Brain microvascular endothelial cell (primary cell): ENCODE measurements around the gene PRR14.

Experiments used
- DNase-seq: peaks from one replicate; pipeline ENCODE4 v3.0.0-alpha.2; 2020
- H3K27ac ChIP-seq: fragments of 250-450 bp; sonication (Bioruptor Pico); 2 replicates; pipeline ENCODE4 v1.5.1; 2020; ENCODE audit warnings: mild to moderate bottlenecking, moderate library complexity
- H3K27me3 ChIP-seq: fragments of 250-450 bp; sonication (Bioruptor Pico); replicated peaks from 2 replicates; pipeline ENCODE4 v1.5.1; 2020; ENCODE audit warnings: mild to moderate bottlenecking
- H3K36me3 ChIP-seq: fragments of 250-450 bp; sonication (Bioruptor Pico); replicated peaks from 2 replicates; pipeline ENCODE4 v1.5.1; 2020; ENCODE audit warnings: mild to moderate bottlenecking
- H3K4me3 ChIP-seq: 2 replicates; pipeline ENCODE4 v1.5.1; 2011; ENCODE audit warnings: low read depth, mild to moderate bottlenecking, control low read depth, low read length, moderate library complexity
- in situ Hi-C: cut with HindIII; loops from 2 replicates; pipeline ENCODE4 v1.10.0; 2017; ENCODE audit warnings: low sequenced_read_pairs, low pct_ligation_motif_present
- TF ChIP-seq, protein P1 (sequence below): IDR thresholded peaks from 2 replicates; pipeline ENCODE4 v1.5.1; 2011; ENCODE audit warnings: low read depth, mild to moderate bottlenecking, moderate library complexity, low read length, control low read depth, inconsistent platforms; ENCODE audit errors: missing control alignments

Gene PRR14

DNA sequence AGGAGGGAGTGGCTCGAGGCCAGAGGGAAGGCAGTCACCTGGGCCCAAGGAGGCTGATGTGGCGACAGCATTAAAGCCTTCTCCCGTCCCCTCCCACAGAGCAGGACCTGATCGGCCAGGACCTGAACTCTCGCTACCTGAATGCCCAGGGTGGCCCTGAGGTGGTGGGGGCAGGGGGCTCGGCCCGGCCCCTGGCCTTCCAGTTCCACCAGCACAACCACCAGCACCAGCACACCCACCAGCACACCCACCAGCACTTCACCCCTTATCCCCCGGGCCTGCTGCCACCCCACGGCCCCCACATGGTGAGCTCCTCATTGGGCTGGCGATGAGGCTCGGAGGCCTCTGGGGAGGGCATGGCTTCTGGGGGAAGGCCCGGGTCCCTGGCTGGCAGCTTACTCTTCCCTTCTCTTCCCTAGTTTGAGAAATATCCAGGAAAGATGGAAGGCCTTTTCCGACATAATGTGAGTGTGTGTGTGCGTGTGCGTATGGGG is 13.9 kb downstream of the PRR14 start:
- no peak overlapping the region for H3K27ac ChIP-seq
- in situ Hi-C loops: no loop called here
- no peak overlapping the region for H3K4me3 ChIP-seq
- H3K27me3 ChIP-seq: no peaks in the 10 kb centered on the region
- no peak for DNase-seq
- peaks cover 81% of the 10 kb centered on the region for H3K36me3 ChIP-seq
- TF ChIP-seq, protein P1, sequence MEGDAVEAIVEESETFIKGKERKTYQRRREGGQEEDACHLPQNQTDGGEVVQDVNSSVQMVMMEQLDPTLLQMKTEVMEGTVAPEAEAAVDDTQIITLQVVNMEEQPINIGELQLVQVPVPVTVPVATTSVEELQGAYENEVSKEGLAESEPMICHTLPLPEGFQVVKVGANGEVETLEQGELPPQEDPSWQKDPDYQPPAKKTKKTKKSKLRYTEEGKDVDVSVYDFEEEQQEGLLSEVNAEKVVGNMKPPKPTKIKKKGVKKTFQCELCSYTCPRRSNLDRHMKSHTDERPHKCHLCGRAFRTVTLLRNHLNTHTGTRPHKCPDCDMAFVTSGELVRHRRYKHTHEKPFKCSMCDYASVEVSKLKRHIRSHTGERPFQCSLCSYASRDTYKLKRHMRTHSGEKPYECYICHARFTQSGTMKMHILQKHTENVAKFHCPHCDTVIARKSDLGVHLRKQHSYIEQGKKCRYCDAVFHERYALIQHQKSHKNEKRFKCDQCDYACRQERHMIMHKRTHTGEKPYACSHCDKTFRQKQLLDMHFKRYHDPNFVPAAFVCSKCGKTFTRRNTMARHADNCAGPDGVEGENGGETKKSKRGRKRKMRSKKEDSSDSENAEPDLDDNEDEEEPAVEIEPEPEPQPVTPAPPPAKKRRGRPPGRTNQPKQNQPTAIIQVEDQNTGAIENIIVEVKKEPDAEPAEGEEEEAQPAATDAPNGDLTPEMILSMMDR: no peak

DNA sequence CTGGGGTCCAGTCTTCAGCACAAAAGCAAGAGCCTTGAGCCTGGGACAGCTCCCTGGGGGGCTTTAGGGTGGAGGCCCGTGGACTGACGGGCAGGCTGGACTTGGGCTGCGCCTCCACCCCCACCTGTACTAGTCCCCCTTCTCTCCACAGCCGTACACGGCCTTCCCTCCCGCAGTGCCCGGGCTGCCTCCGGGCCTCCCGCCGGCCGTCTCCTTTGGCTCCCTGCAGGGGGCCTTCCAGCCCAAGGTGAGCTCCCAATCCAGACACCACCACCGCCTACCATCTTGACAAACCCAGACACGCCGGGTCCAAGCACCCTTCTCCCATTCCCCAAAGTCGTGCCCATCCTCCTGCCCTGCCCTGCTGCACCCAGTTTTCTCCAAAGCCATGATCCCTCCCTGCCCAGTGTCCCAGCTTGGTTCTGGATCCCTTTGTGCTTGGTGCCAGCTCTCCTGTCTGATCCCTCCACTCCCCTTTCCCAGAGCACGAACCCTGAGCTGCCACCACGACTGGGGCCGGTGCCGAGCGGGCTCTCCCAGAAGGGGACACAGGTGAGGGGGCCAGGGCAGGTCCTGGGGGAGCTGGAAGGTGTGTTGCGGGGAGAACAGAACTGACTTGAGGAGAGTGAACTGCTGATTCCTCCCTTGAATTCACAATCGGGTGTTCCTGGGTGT is 14.5 kb downstream of the PRR14 start:
- in situ Hi-C loops: no loop called here
- peaks cover 87% of the 10 kb centered on the region for H3K36me3 ChIP-seq
- H3K4me3 ChIP-seq: no peak overlapping the region
- DNase-seq: no peak
- H3K27ac ChIP-seq: no peak overlapping the region
- TF ChIP-seq, protein P1: no peak
- no peaks in the 10 kb centered on the region for H3K27me3 ChIP-seq

DNA sequence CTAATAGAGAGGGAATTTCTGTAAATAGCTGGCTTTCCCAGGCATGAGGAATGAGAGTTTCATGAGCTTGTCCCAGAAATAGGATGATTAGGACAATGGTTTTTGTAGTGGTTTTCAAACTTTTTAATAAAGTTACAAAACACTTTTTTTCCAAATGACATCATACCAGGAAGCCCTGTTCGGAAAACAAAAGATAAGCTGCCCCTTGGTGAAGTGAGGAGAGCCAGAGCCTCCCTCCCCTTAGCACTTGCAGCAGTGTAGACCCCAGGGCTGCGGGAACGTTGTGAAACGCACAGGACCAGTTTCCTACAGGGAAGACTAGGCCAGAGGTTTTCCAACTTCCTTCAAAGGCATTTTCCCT is 15.1 kb downstream of the PRR14 start:
- TF ChIP-seq, protein P1: no peak
- H3K4me3 ChIP-seq: no peak overlapping the region
- H3K36me3 ChIP-seq: peaks cover 90% of the 10 kb centered on the region
- H3K27me3 ChIP-seq: no peaks in the 10 kb centered on the region
- no peak for DNase-seq
- in situ Hi-C loops: no loop called here
- H3K27ac ChIP-seq: no peak overlapping the region

DNA sequence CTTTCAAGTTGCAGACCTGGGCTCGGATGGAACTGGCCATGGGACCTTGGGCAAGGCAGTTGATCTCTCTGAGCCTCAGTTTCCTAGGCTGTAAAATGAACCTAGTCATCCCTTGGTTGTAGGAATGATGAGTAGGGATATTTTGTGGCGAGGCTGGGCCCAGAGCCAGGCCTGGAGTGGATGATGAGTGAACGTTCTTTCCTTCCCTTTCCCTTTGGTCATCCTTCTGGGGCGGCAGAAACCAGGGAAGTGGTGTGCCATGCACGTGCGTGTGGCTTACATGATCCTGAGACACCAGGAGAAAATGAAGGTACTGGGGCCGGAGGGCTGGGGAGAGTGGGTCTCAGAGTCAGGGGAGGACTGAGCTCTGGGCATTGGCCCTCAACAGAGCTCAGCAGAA is 15.9 kb downstream of the PRR14 start:
- Histone ChIP-seq H3K36me3 (peaks cover 86% of the 10 kb centered on the region), H3K27ac (no peak overlapping the region), H3K4me3 (no peak overlapping the region), H3K27me3 (no peaks in the 10 kb centered on the region)
- TF ChIP-seq, protein P1: no peak
- in situ Hi-C loops: no loop called here
- DNase-seq: no peak

DNA sequence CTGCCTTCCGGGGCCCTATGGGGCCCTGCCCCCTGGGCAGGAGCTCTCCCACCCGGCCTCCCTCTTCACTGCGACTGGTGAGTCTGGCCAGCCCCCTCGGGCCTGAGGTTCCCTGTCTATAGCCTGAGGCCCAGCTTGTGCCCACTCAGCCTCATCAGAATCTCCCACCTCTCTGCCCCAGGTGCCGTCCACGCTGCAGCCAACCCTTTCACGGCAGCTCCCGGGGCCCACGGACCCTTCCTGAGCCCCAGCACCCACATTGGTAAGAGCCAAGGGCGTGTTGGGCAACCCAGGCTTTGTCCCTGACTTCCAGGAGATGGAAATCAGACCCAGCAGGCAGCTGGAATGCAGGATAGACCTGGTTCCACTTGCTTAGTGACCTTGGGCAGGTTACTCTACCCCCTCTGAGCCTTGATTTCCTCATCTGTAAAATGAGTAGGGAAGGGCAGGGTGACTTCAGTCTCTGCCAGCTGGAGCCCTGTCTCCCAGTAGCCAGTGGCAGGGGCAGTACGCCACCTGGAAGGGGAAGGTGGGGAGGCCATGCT is 16.7 kb downstream of the PRR14 start:
- Histone ChIP-seq H3K27me3 (no peaks in the 10 kb centered on the region), H3K36me3 (peaks cover 79% of the 10 kb centered on the region), H3K4me3 (no peak overlapping the region), H3K27ac (no peak overlapping the region)
- DNase-seq: no peak
- in situ Hi-C loops: no loop called here
- TF ChIP-seq, protein P1: no peak

DNA sequence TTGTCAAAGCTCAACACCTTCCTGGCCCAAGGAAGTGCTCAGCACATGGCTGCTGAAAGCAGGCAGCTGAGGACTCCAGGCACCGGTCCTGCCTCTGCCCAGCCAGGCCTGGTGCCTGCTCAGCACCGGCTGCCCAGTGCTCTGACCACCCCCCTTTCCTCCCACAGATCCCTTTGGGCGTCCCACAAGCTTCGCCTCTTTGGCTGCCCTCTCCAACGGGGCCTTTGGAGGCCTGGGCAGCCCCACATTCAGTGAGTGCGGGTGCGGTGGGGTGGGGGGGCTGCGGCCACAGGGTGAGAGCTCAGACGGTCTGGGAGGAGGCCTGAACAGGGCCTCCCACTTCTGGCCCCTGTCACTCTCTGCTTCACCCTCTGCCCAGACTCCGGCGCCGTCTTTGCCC is 17.6 kb downstream of the PRR14 start:
- in situ Hi-C loops: no loop called here
- no peak for DNase-seq
- TF ChIP-seq, protein P1: no peak
- Histone ChIP-seq H3K4me3 (no peak overlapping the region), H3K27me3 (no peaks in the 10 kb centered on the region), H3K27ac (no peak overlapping the region), H3K36me3 (peaks cover 71% of the 10 kb centered on the region)
